DOHH2 (cell line): ENCODE results near the gene PIR.

Experiments
- H3F3A ChIP-seq: fragments of 200-600 bp; sonication (generic), shearing (Covaris generic); 2 replicates; pipeline ENCODE4 v1.6.0; 2016; ENCODE audit warnings: antibody characterized with exemption, mild to moderate bottlenecking; ENCODE audit not compliant: control insufficient read depth, insufficient read depth
- H3K27ac ChIP-seq: fragments of 200-600 bp; sonication (generic); 2 replicates; pipeline ENCODE4 v1.5.1; 2014; ENCODE audit warnings: low read depth, mild to moderate bottlenecking, low read length, moderate library complexity
- H3K27me3 ChIP-seq: fragments of 200-600 bp; sonication (generic); 2 replicates; pipeline ENCODE4 v1.6.1; 2014; ENCODE audit warnings: mild to moderate bottlenecking, low read length, mixed read lengths; ENCODE audit not compliant: control insufficient read depth
- H3K36me3 ChIP-seq: fragments of 200-600 bp; sonication (generic); 2 replicates; pipeline ENCODE4 v1.6.1; 2014; ENCODE audit warnings: mild to moderate bottlenecking, low read length, moderate library complexity, mixed read lengths; ENCODE audit not compliant: control insufficient read depth
- H3K4me1 ChIP-seq: fragments of 200-600 bp; sonication (generic); 2 replicates; pipeline ENCODE4 v1.6.1; 2014; ENCODE audit warnings: mild to moderate bottlenecking, low read length, mixed read lengths; ENCODE audit not compliant: control insufficient read depth
- H3K4me2 ChIP-seq: fragments of 200-600 bp; sonication (generic); 2 replicates; pipeline ENCODE4 v1.6.0; 2014; ENCODE audit warnings: mild to moderate bottlenecking, low read length, moderate library complexity
- H3K4me3 ChIP-seq: fragments of 200-600 bp; sonication (generic); 2 replicates; pipeline ENCODE4 v1.5.1; 2014; ENCODE audit warnings: mild to moderate bottlenecking, low read length, mixed read lengths
- H3K79me2 ChIP-seq: fragments of 200-600 bp; sonication (generic); 2 replicates; pipeline ENCODE4 v1.6.1; 2014; ENCODE audit warnings: mild to moderate bottlenecking, low read length, mixed read lengths; ENCODE audit not compliant: control insufficient read depth
- H3K9me2 ChIP-seq: fragments of 200-600 bp; sonication (generic); replicated peaks from 2 replicates; pipeline ENCODE4 v1.6.1; 2014; ENCODE audit warnings: mild to moderate bottlenecking, low read length, mixed read lengths; ENCODE audit not compliant: control insufficient read depth
- H3K9me3 ChIP-seq: fragments of 200-600 bp; sonication (generic); 2 replicates; pipeline ENCODE4 v1.6.1; 2014; ENCODE audit warnings: antibody characterized with exemption, low read length, mixed read lengths; ENCODE audit not compliant: control insufficient read depth, insufficient read depth
- H4K20me1 ChIP-seq: fragments of 200-600 bp; sonication (generic); 2 replicates; pipeline ENCODE4 v1.6.0; 2014; ENCODE audit warnings: low read depth, mild to moderate bottlenecking, antibody characterized with exemption, low read length, moderate library complexity; ENCODE audit not compliant: control insufficient read depth, insufficient read depth
- CTCF ChIP-seq: fragments of 200-600 bp; sonication (generic); IDR thresholded peaks from one replicate; pipeline ENCODE4 v1.5.1; 2014; ENCODE audit warnings: antibody characterized with exemption, mild to moderate bottlenecking, low read depth, low read length; ENCODE audit not compliant: poor library complexity, severe bottlenecking
- EZH2phosphoT487 ChIP-seq: fragments of 200-600 bp; sonication (generic); IDR thresholded peaks from 2 replicates; pipeline ENCODE4 v1.6.1; 2017; ENCODE audit warnings: borderline replicate concordance, mild to moderate bottlenecking, antibody characterized with exemption, low read length, moderate library complexity, mixed read lengths

Gene PIR

GRCh38 chrX:15425024-15425423 is 68.1 kb downstream of the PIR start:
- H3K4me1 ChIP-seq = no peaks in the 10 kb centered on the region
- TF ChIP-seq EZH2phosphoT487 = no peak
- TF ChIP-seq CTCF = no peak
- H3K9me2 ChIP-seq = no peaks in the 10 kb centered on the region
- no peaks in the 10 kb centered on the region for H3K27me3 ChIP-seq
- no peaks in the 10 kb centered on the region for H4K20me1 ChIP-seq
- no peak overlapping the region for H3K27ac ChIP-seq
- no peaks in the 10 kb centered on the region for H3K79me2 ChIP-seq
- no peaks in the 10 kb centered on the region for H3F3A ChIP-seq
- H3K9me3 ChIP-seq = no peaks in the 10 kb centered on the region
- no peak overlapping the region for H3K4me3 ChIP-seq
- no peaks in the 10 kb centered on the region for H3K36me3 ChIP-seq
- no peak overlapping the region for H3K4me2 ChIP-seq

- Histone ChIP-seq H3K27ac (no peak overlapping the region), H3F3A (no peaks in the 10 kb centered on the region), H3K4me1 (no peaks in the 10 kb centered on the region), H3K27me3 (no peaks in the 10 kb centered on the region), H3K9me2 (no peaks in the 10 kb centered on the region), H3K4me2 (no peak overlapping the region), H3K79me2 (no peaks in the 10 kb centered on the region), H3K9me3 (no peaks in the 10 kb centered on the region), H3K36me3 (no peaks in the 10 kb centered on the region), H4K20me1 (no peaks in the 10 kb centered on the region), H3K4me3 (no peak overlapping the region)
- no peak for TF ChIP-seq EZH2phosphoT487
- no peak for TF ChIP-seq CTCF
Observed at GRCh38 chrX:15418707-15419181, 74.4 kb downstream of the PIR start.

GRCh38 chrX:15418041-15418706 is 75.0 kb downstream of the PIR start:
- Histone ChIP-seq H3K4me1 (no peaks in the 10 kb centered on the region), H3K27me3 (no peaks in the 10 kb centered on the region), H3K9me2 (no peaks in the 10 kb centered on the region), H3K4me3 (no peak overlapping the region), H3K27ac (no peak overlapping the region), H3F3A (no peaks in the 10 kb centered on the region), H3K79me2 (no peaks in the 10 kb centered on the region), H3K4me2 (no peak overlapping the region), H3K36me3 (no peaks in the 10 kb centered on the region), H3K9me3 (no peaks in the 10 kb centered on the region), H4K20me1 (no peaks in the 10 kb centered on the region)
- TF ChIP-seq CTCF (no peak), EZH2phosphoT487 (no peak)
